IMR-90 (cell line): ENCODE data around the gene SCAND1. TPM values are rescaled to one million over a fixed set of nuclear protein-coding genes. Genes with fewer than 3 reads are reported as not detected.

ENCODE experiments used
- ATAC-seq: fragments of 200-7000 bp; cut with Tn5 transposase; 2 replicates; pipeline ENCODE4 v1.9.1; 2020; ENCODE audit warnings: low read depth, mild to moderate bottlenecking, moderate library complexity
- BruUV-seq: library from RNA; stranded (reverse); fragments of 400-500 nt; replicated peaks from 2 replicates; lab custom pipeline; 2021; lab: Mats Ljungman, UMichigan
- CTCF ChIA-PET: fragments of 300-600 bp; formaldehyde crosslinking; extraction: SDS; loops from one replicate; lab custom pipeline; 2021; ENCODE audit warnings: antibody characterized with exemption; lab: Yijun Ruan, JAX
- POLR2A ChIA-PET: fragments of 300-600 bp; sonication (Branson Sonifier 250); formaldehyde crosslinking; loops from one replicate; lab custom pipeline; 2022; ENCODE audit warnings: antibody characterized with exemption; ENCODE audit not compliant: unreplicated experiment; lab: Charles Lee
- DNase-seq: peaks from one replicate; pipeline ENCODE4 v3.0.0; 2013
- H2AFZ ChIP-seq: replicated peaks from 2 replicates; pipeline ENCODE3; 2013; ENCODE audit warnings: low read length, mild to moderate bottlenecking; ENCODE audit not compliant: poor library complexity
- H2AK5ac ChIP-seq: 2 replicates; pipeline ENCODE4 v1.6.1; 2013; ENCODE audit warnings: low read depth, low read length, inconsistent platforms
- H2AK9ac ChIP-seq: replicated peaks from 2 replicates; pipeline ENCODE3; 2013; ENCODE audit warnings: mild to moderate bottlenecking, low read depth, low read length, moderate library complexity; ENCODE audit not compliant: poor library complexity
- H2BK120ac ChIP-seq: 2 replicates; pipeline ENCODE4 v1.6.1; 2013; ENCODE audit warnings: low read depth, low read length, inconsistent platforms
- H2BK15ac ChIP-seq: 3 replicates; pipeline ENCODE4 v1.6.1; 2013; ENCODE audit warnings: low read depth, low read length, inconsistent platforms
- H2BK20ac ChIP-seq: 2 replicates; pipeline ENCODE4 v1.6.1; 2013; ENCODE audit warnings: low read depth, mild to moderate bottlenecking, inconsistent platforms, low read length, moderate library complexity
- H2BK5ac ChIP-seq: 2 replicates; pipeline ENCODE4 v1.6.1; 2013; ENCODE audit warnings: mild to moderate bottlenecking, low read depth, low read length, inconsistent platforms; ENCODE audit not compliant: poor library complexity, severe bottlenecking
- H3K14ac ChIP-seq: replicated peaks from 2 replicates; pipeline ENCODE4 v1.6.1; 2013; ENCODE audit warnings: low read depth, low read length, inconsistent platforms
- H3K18ac ChIP-seq: 2 replicates; pipeline ENCODE4 v1.6.1; 2013; ENCODE audit warnings: low read depth, low read length, control low read depth
- H3K23ac ChIP-seq: 2 replicates; pipeline ENCODE4 v1.6.1; 2013; ENCODE audit warnings: low read depth, low read length, inconsistent platforms
- H3K27ac ChIP-seq: 2 replicates; pipeline ENCODE4 v1.5.1; 2013; ENCODE audit warnings: mild to moderate bottlenecking, control low read depth, low read length; ENCODE audit not compliant: insufficient read depth
- H3K27me3 ChIP-seq: 2 replicates; pipeline ENCODE4 v1.6.1; 2013; ENCODE audit warnings: low read length; ENCODE audit not compliant: control insufficient read depth, insufficient read depth
- H3K36me3 ChIP-seq: 2 replicates; pipeline ENCODE4 v1.6.1; 2013; ENCODE audit warnings: low read length, mixed read lengths; ENCODE audit not compliant: control insufficient read depth, insufficient read depth
- H3K4ac ChIP-seq: 2 replicates; pipeline ENCODE4 v1.6.1; 2013; ENCODE audit warnings: low read depth, low read length, inconsistent platforms
- H3K4me1 ChIP-seq: 2 replicates; pipeline ENCODE4 v1.6.1; 2013; ENCODE audit warnings: low read length, mixed read lengths; ENCODE audit not compliant: control insufficient read depth, insufficient read depth
- H3K4me2 ChIP-seq: 2 replicates; pipeline ENCODE4 v1.6.1; 2013; ENCODE audit warnings: low read depth, mild to moderate bottlenecking, control low read depth, low read length, moderate library complexity
- H3K4me3 ChIP-seq: 2 replicates; pipeline ENCODE4 v1.5.1; 2013; ENCODE audit warnings: low read depth, mild to moderate bottlenecking, control low read depth, low read length, moderate library complexity; ENCODE audit not compliant: insufficient read depth
- H3K56ac ChIP-seq: 2 replicates; pipeline ENCODE4 v1.6.1; 2013; ENCODE audit warnings: low read length, inconsistent platforms; ENCODE audit not compliant: insufficient read depth; ENCODE audit errors: extremely low read depth
- H3K79me1 ChIP-seq, 2 experiments: 2 replicates each; pipeline ENCODE4 v1.6.1; 2013; ENCODE audit warnings: low read length in 2 of 2, inconsistent platforms in 1 of 2, low read depth in 1 of 2
- H3K9ac ChIP-seq: 2 replicates; pipeline ENCODE4 v1.6.1; 2013; ENCODE audit warnings: low read depth, low read length, control low read depth
- H3K9me1 ChIP-seq: 2 replicates; pipeline ENCODE4 v1.6.1; 2013; ENCODE audit warnings: low read length, inconsistent platforms; ENCODE audit not compliant: insufficient read depth
- H3K9me3 ChIP-seq: 2 replicates; pipeline ENCODE4 v1.6.1; 2013; ENCODE audit warnings: low read length; ENCODE audit not compliant: control insufficient read depth, insufficient read depth
- H4K20me1 ChIP-seq: 2 replicates; pipeline ENCODE4 v1.6.1; 2013; ENCODE audit warnings: low read length, inconsistent platforms; ENCODE audit not compliant: insufficient read depth
- H4K5ac ChIP-seq: 2 replicates; pipeline ENCODE4 v1.6.1; 2013; ENCODE audit warnings: mild to moderate bottlenecking, low read depth, low read length, control low read depth
- H4K8ac ChIP-seq, 2 experiments: 2 replicates each; pipeline ENCODE4 v1.6.1; 2013; ENCODE audit warnings: low read depth in 2 of 2, low read length in 2 of 2, control low read depth in 1 of 2, inconsistent platforms in 1 of 2
- H4K91ac ChIP-seq: 2 replicates; pipeline ENCODE4 v1.6.1; 2013; ENCODE audit warnings: low read depth, low read length, inconsistent platforms; ENCODE audit not compliant: insufficient read depth
- BHLHE40 ChIP-seq: fragments of 150-350 bp; IDR thresholded peaks from 2 replicates; pipeline ENCODE4 v1.6.1; 2016; ENCODE audit warnings: mild to moderate bottlenecking, low read depth, low read length
- CEBPB ChIP-seq: IDR thresholded peaks from 2 replicates; pipeline ENCODE4 v1.6.1; 2012; ENCODE audit warnings: low read depth, low read length, improper control_type of control experiment
- CHD1 ChIP-seq: IDR thresholded peaks from 2 replicates; pipeline ENCODE4 v1.6.1; 2012; ENCODE audit warnings: low read depth, low read length, improper control_type of control experiment
- CTCF ChIP-seq: conservative IDR thresholded peaks from 2 replicates; pipeline ENCODE4 v1.5.1; 2012; ENCODE audit warnings: mild to moderate bottlenecking, low read depth, low read length, improper control_type of control experiment
- ELK1 ChIP-seq: fragments of 150-350 bp; IDR thresholded peaks from 2 replicates; pipeline ENCODE4 v1.6.1; 2016; ENCODE audit warnings: low read depth, mild to moderate bottlenecking, low read length, moderate library complexity, borderline replicate concordance
- FOS ChIP-seq: fragments of 150-350 bp; IDR thresholded peaks from 2 replicates; pipeline ENCODE4 v1.6.1; 2016; ENCODE audit warnings: low read depth, low read length
- MAFK ChIP-seq: IDR thresholded peaks from 2 replicates; pipeline ENCODE4 v1.6.1; 2012; ENCODE audit warnings: low read depth, low read length, improper control_type of control experiment
- MAZ ChIP-seq: IDR thresholded peaks from 2 replicates; pipeline ENCODE4 v1.6.1; 2012; ENCODE audit warnings: low read depth, mild to moderate bottlenecking, low read length, improper control_type of control experiment, moderate library complexity, borderline replicate concordance
- MXI1 ChIP-seq: IDR thresholded peaks from 2 replicates; pipeline ENCODE4 v1.6.1; 2012; ENCODE audit warnings: low read depth, mild to moderate bottlenecking, low read length, moderate library complexity, borderline replicate concordance
- NFE2L2 ChIP-seq: fragments of 150-350 bp; IDR thresholded peaks from 2 replicates; pipeline ENCODE4 v1.6.1; 2016; ENCODE audit warnings: low read depth, mild to moderate bottlenecking, low read length
- POLR2A ChIP-seq: IDR thresholded peaks from 2 replicates; pipeline ENCODE4 v1.6.1; 2012; ENCODE audit warnings: mild to moderate bottlenecking, low read depth, low read length
- RAD21 ChIP-seq: IDR thresholded peaks from 2 replicates; pipeline ENCODE4 v1.6.1; 2012; ENCODE audit warnings: low read length, improper control_type of control experiment
- RCOR1 ChIP-seq: IDR thresholded peaks from 2 replicates; pipeline ENCODE4 v1.6.1; 2012; ENCODE audit warnings: mild to moderate bottlenecking, low read length, improper control_type of control experiment; ENCODE audit not compliant: insufficient replicate concordance
- RFX5 ChIP-seq: IDR thresholded peaks from 2 replicates; pipeline ENCODE4 v1.8.0; 2012; ENCODE audit warnings: low read depth, mild to moderate bottlenecking, low read length, moderate library complexity
- SMC3 ChIP-seq: fragments of 150-350 bp; IDR thresholded peaks from 2 replicates; pipeline ENCODE4 v1.6.1; 2016; ENCODE audit warnings: low read depth, mild to moderate bottlenecking, antibody characterized with exemption, low read length, moderate library complexity
- USF2 ChIP-seq: fragments of 150-350 bp; IDR thresholded peaks from 2 replicates; pipeline ENCODE4 v1.6.1; 2017; ENCODE audit warnings: mild to moderate bottlenecking, antibody characterized with exemption, low read length, low read depth
- WGBS, 2 experiments: methylation state at CpG; one replicate each; pipeline versions ENCODE4 v1.1.5 to v1.1.7; 2013; ENCODE audit warnings: missing lambda C conversion rate in 2 of 2; ENCODE audit not compliant: insufficient read length in 1 of 2; ENCODE audit errors: extremely low coverage in 2 of 2; 5-methylcytosine and 5-hydroxymethylcytosine counted together
- dilution Hi-C: fragments of 300-500 bp; cut with HindIII; formaldehyde crosslinking; loops from one replicate; pipeline ENCODE4 v1.14.3; 2018; ENCODE audit warnings: low sequenced_read_pairs; ENCODE audit not compliant: unreplicated experiment
- in situ Hi-C: fragments of 300-500 bp; cut with MboI; formaldehyde crosslinking; loops from 3 replicates; pipeline ENCODE4 v1.14.3; 2019; ENCODE audit warnings: low sequenced_read_pairs, inconsistent platforms, mixed read lengths
- intact Hi-C: fragments of 100-400 bp; cut with micrococcal nuclease; formaldehyde crosslinking; loops from 2 replicates; pipeline ENCODE4 v1.10.0; 2022
- polyA plus RNA-seq, 3 experiments: library from polyadenylated mRNA; depleted of rRNA; stranded (reverse); fragments of >200 nt; gene quantifications; 2 replicates each; pipeline ENCODE4 v1.2.3, GENCODE V29; 2012; ENCODE audit warnings: low replicate concordance in 1 of 3
- total RNA-seq: library from RNA; depleted of rRNA; stranded (reverse); fragments of >200 nt; gene quantifications from 2 replicates; pipeline ENCODE4 v1.2.3, GENCODE V29; 2012

Gene SCAND1
- total and polyA plus RNA-seq, 2 of the 4 experiments (the other 2 are of a cell fraction), result 7.5 to 26.8 TPM

- ChIA-PET POLR2A (no interaction called here), CTCF (no interaction called here)
- H2AK5ac ChIP-seq, result no peak overlapping the region
- H3K14ac ChIP-seq, result no peak overlapping the region
- no peak overlapping the region for H3K4ac ChIP-seq
- no peak overlapping the region for H2AFZ ChIP-seq
- no peak overlapping the region for H3K4me3 ChIP-seq
- H3K9me1 ChIP-seq, result peaks cover 3% of the 10 kb centered on the region; the same call in 1 of the 2 replicates
- H4K20me1 ChIP-seq, result no peaks in the 10 kb centered on the region
- no peak overlapping the region for H3K27ac ChIP-seq
- H2BK120ac ChIP-seq, result no peak overlapping the region
- no peak for TF ChIP-seq FOS
- no peak for TF ChIP-seq CEBPB
- TF ChIP-seq BHLHE40, result no peak
- TF ChIP-seq NFE2L2, result no peak
- TF ChIP-seq SMC3, result no peak
- no peak for TF ChIP-seq POLR2A
- no peak for TF ChIP-seq CHD1
- TF ChIP-seq RCOR1, result no peak
- no peak for TF ChIP-seq RAD21
- TF ChIP-seq USF2, result no peak
- TF ChIP-seq MAFK, result no peak
- no peak for TF ChIP-seq MXI1
- no peak for TF ChIP-seq ELK1
- no peak for TF ChIP-seq CTCF
- no peak for TF ChIP-seq MAZ
- TF ChIP-seq RFX5, result no peak
- dilution Hi-C loops, result no loop called here
- no peak overlapping the region for H2BK20ac ChIP-seq
- ATAC-seq (no peak), DNase-seq (no peak)
- no peaks in the 10 kb centered on the region for H3K9me3 ChIP-seq
- H2AK9ac ChIP-seq, result no peak overlapping the region
- H4K5ac ChIP-seq, result no peak overlapping the region
- H3K4me2 ChIP-seq, result no peak overlapping the region
- in situ Hi-C loops, result no loop called here
- no peak overlapping the region for H4K91ac ChIP-seq
- H2BK15ac ChIP-seq, result no peak overlapping the region
- H3K23ac ChIP-seq, result no peak overlapping the region
- intact Hi-C loops, result no loop called here
- no peak overlapping the region for H3K56ac ChIP-seq
- BruUV-seq, result no TSS peak
- WGBS, 2 experiments, result 83% methylated on average over 1 of the region's 4 CpGs; no CpG with 5 or more reads in 1 of the 2 experiments
- no peak overlapping the region for H4K8ac ChIP-seq
- peaks cover 25% of the 10 kb centered on the region for H3K36me3 ChIP-seq
- H3K18ac ChIP-seq, result no peak overlapping the region
- peaks cover 3% of the 10 kb centered on the region; the same call in 1 of the 2 replicates for H3K4me1 ChIP-seq
- H2BK5ac ChIP-seq, result no peak overlapping the region
- H3K27me3 ChIP-seq, result no peaks in the 10 kb centered on the region
- peaks cover 7 to 23% of the 10 kb centered on the region in 2 experiments; a peak in 3 of 4 replicates for H3K79me1 ChIP-seq
- no peak overlapping the region for H3K9ac ChIP-seq
Observed at GRCh38 chr20:35934050-35934449, 20.3 kb downstream of the SCAND1 start.
